OCI-LY3 (cell line): ENCODE data around the gene NECAB3.

Experiments
- H2AFZ ChIP-seq: fragments of 200-600, 300-600 bp; shearing (Covaris generic); 2 replicates; pipeline ENCODE4 v1.6.0; 2014; ENCODE audit warnings: antibody characterized with exemption, low read depth, low read length
- H3K27ac ChIP-seq: fragments of 200-600, 300-600 bp; sonication (generic); 2 replicates; pipeline ENCODE4 v1.5.1; 2014; ENCODE audit warnings: mild to moderate bottlenecking, low read length, moderate library complexity, mixed read lengths
- H3K27me3 ChIP-seq: fragments of 200-600, 300-600 bp; sonication (generic); 2 replicates; pipeline ENCODE4 v1.6.1; 2014; ENCODE audit warnings: low read depth, low read length, mixed read lengths
- H3K36me3 ChIP-seq: fragments of 200-600, 300-600 bp; sonication (generic); replicated peaks from 2 replicates; pipeline ENCODE3; 2014; ENCODE audit warnings: low read depth, low read length, mixed read lengths
- H3K4me1 ChIP-seq: fragments of 300-600, 200-600 bp; sonication (generic); 2 replicates; pipeline ENCODE4 v1.6.1; 2014; ENCODE audit warnings: low read length, mixed read lengths
- H3K4me2 ChIP-seq: fragments of 200-600, 300-600 bp; sonication (generic); 2 replicates; pipeline ENCODE4 v1.6.1; 2014; ENCODE audit warnings: low read length, mixed read lengths
- H3K4me3 ChIP-seq: fragments of 300-600, 200-600 bp; sonication (generic); 2 replicates; pipeline ENCODE4 v1.5.1; 2014; ENCODE audit warnings: antibody characterized with exemption, mild to moderate bottlenecking, low read length, moderate library complexity
- H3K79me2 ChIP-seq: fragments of 300-600, 200-600 bp; shearing (Covaris generic); 2 replicates; pipeline ENCODE4 v1.6.1; 2014; ENCODE audit warnings: mild to moderate bottlenecking, low read length, mixed read lengths
- H3K9ac ChIP-seq: fragments of 300-600, 200-600 bp; shearing (Covaris generic); 2 replicates; pipeline ENCODE4 v1.6.0; 2014; ENCODE audit warnings: mild to moderate bottlenecking, low read length, moderate library complexity
- H3K9me3 ChIP-seq: fragments of 200-600, 300-600 bp; shearing (Covaris generic); 2 replicates; pipeline ENCODE4 v1.6.1; 2014; ENCODE audit warnings: low read length, mixed read lengths; ENCODE audit not compliant: insufficient read depth
- H4K20me1 ChIP-seq: fragments of 200-600, 300-600 bp; sonication (generic); 2 replicates; pipeline ENCODE4 v1.6.1; 2016; ENCODE audit warnings: low read length, mixed read lengths; ENCODE audit not compliant: insufficient read depth
- CTCF ChIP-seq: fragments of 200-600, 300-600 bp; sonication (generic); IDR thresholded peaks from 2 replicates; pipeline ENCODE4 v1.5.1; 2014; ENCODE audit warnings: antibody characterized with exemption, low read length, low read depth
- EZH2phosphoT487 ChIP-seq: fragments of 200-600 bp; shearing (Covaris generic); IDR thresholded peaks from 2 replicates; pipeline ENCODE4 v1.6.1; 2018; ENCODE audit warnings: antibody characterized with exemption, mixed run types, low read depth

The NECAB3 gene

GRCh38 chr20:33675136-33675959 lies 1.1 kb upstream of the NECAB3 start:
- Histone ChIP-seq H3K9me3 (no peaks in the 10 kb centered on the region), H3K4me3 (peak overlapping the region; percentile 77), H3K27me3 (no peaks in the 10 kb centered on the region), H4K20me1 (peaks cover 52% of the 10 kb centered on the region), H2AFZ (no peak overlapping the region), H3K79me2 (peaks cover 7% of the 10 kb centered on the region), H3K4me2 (peak overlapping the region; percentile 67), H3K27ac (no peak overlapping the region), H3K4me1 (peaks cover 16% of the 10 kb centered on the region), H3K9ac (no peak overlapping the region), H3K36me3 (peaks cover 37% of the 10 kb centered on the region)
- TF ChIP-seq CTCF, result no peak
- no peak for TF ChIP-seq EZH2phosphoT487

GRCh38 chr20:33673410-33674293 lies 576 bp downstream of the NECAB3 start:
- H2AFZ ChIP-seq, result no peak overlapping the region
- H3K4me2 ChIP-seq, result peak overlapping the region; percentile 83
- H3K4me3 ChIP-seq, result peak overlapping the region; percentile 77
- H4K20me1 ChIP-seq, result peaks cover 35% of the 10 kb centered on the region
- no peak overlapping the region for H3K27ac ChIP-seq
- H3K9me3 ChIP-seq, result no peaks in the 10 kb centered on the region
- H3K36me3 ChIP-seq, result peaks cover 32% of the 10 kb centered on the region
- TF ChIP-seq CTCF (no peak), EZH2phosphoT487 (no peak)
- H3K4me1 ChIP-seq, result peaks cover 16% of the 10 kb centered on the region
- peak overlapping the region; percentile 69 for H3K9ac ChIP-seq
- H3K27me3 ChIP-seq, result no peaks in the 10 kb centered on the region
- no peaks in the 10 kb centered on the region for H3K79me2 ChIP-seq

GRCh38 chr20:33673114-33673409 lies 1.2 kb downstream of the NECAB3 start:
- Histone ChIP-seq H3K79me2 (no peaks in the 10 kb centered on the region), H3K4me1 (peaks cover 19% of the 10 kb centered on the region), H4K20me1 (peaks cover 30% of the 10 kb centered on the region), H3K27me3 (no peaks in the 10 kb centered on the region), H3K9ac (no peak overlapping the region), H3K36me3 (peaks cover 28% of the 10 kb centered on the region), H3K4me2 (peak overlapping the region; percentile 83), H3K27ac (no peak overlapping the region), H3K4me3 (peak overlapping the region; percentile 77; the same call in 1 of the 2 replicates), H2AFZ (no peak overlapping the region), H3K9me3 (no peaks in the 10 kb centered on the region)
- no peak for TF ChIP-seq EZH2phosphoT487
- TF ChIP-seq CTCF, result no peak
